IMR-90 (cell line): ENCODE measurements around the gene SMIM44. TPM values are rescaled to one million over a fixed set of nuclear protein-coding genes. Genes with fewer than 3 reads are reported as not detected.

Experiments used
- ATAC-seq: fragments of 200-7000 bp; cut with Tn5 transposase; 2 replicates; pipeline ENCODE4 v1.9.1; 2020; ENCODE audit warnings: low read depth, mild to moderate bottlenecking, moderate library complexity
- Bru-seq: library from RNA; stranded (reverse); fragments of 400-500 nt; gene quantifications from one replicate; lab custom pipeline; 2021; lab: Mats Ljungman, UMichigan
- BruChase-seq, 2 experiments: library from RNA; stranded (reverse); fragments of 400-500 nt; gene quantifications; one replicate each; lab custom pipeline; 2021; lab: Mats Ljungman, UMichigan
- BruUV-seq: library from RNA; stranded (reverse); fragments of 400-500 nt; replicated peaks from 2 replicates; lab custom pipeline; 2021; lab: Mats Ljungman, UMichigan
- CTCF ChIA-PET: fragments of 300-600 bp; formaldehyde crosslinking; extraction: SDS; loops from one replicate; lab custom pipeline; 2021; ENCODE audit warnings: antibody characterized with exemption; lab: Yijun Ruan, JAX
- POLR2A ChIA-PET: fragments of 300-600 bp; sonication (Branson Sonifier 250); formaldehyde crosslinking; loops from one replicate; lab custom pipeline; 2022; ENCODE audit warnings: antibody characterized with exemption; ENCODE audit not compliant: unreplicated experiment; lab: Charles Lee
- DNase-seq: peaks from one replicate; pipeline ENCODE4 v3.0.0; 2013
- H2AFZ ChIP-seq: replicated peaks from 2 replicates; pipeline ENCODE3; 2013; ENCODE audit warnings: low read length, mild to moderate bottlenecking; ENCODE audit not compliant: poor library complexity
- H2AK5ac ChIP-seq: 2 replicates; pipeline ENCODE4 v1.6.1; 2013; ENCODE audit warnings: low read depth, low read length, inconsistent platforms
- H2AK9ac ChIP-seq: replicated peaks from 2 replicates; pipeline ENCODE3; 2013; ENCODE audit warnings: mild to moderate bottlenecking, low read depth, low read length, moderate library complexity; ENCODE audit not compliant: poor library complexity
- H2BK120ac ChIP-seq: 2 replicates; pipeline ENCODE4 v1.6.1; 2013; ENCODE audit warnings: low read depth, low read length, inconsistent platforms
- H2BK15ac ChIP-seq: 3 replicates; pipeline ENCODE4 v1.6.1; 2013; ENCODE audit warnings: low read depth, low read length, inconsistent platforms
- H2BK20ac ChIP-seq: 2 replicates; pipeline ENCODE4 v1.6.1; 2013; ENCODE audit warnings: low read depth, mild to moderate bottlenecking, inconsistent platforms, low read length, moderate library complexity
- H2BK5ac ChIP-seq: 2 replicates; pipeline ENCODE4 v1.6.1; 2013; ENCODE audit warnings: mild to moderate bottlenecking, low read depth, low read length, inconsistent platforms; ENCODE audit not compliant: poor library complexity, severe bottlenecking
- H3K14ac ChIP-seq: replicated peaks from 2 replicates; pipeline ENCODE4 v1.6.1; 2013; ENCODE audit warnings: low read depth, low read length, inconsistent platforms
- H3K18ac ChIP-seq: 2 replicates; pipeline ENCODE4 v1.6.1; 2013; ENCODE audit warnings: low read depth, low read length, control low read depth
- H3K23ac ChIP-seq: 2 replicates; pipeline ENCODE4 v1.6.1; 2013; ENCODE audit warnings: low read depth, low read length, inconsistent platforms
- H3K27ac ChIP-seq: 2 replicates; pipeline ENCODE4 v1.5.1; 2013; ENCODE audit warnings: mild to moderate bottlenecking, control low read depth, low read length; ENCODE audit not compliant: insufficient read depth
- H3K27me3 ChIP-seq: 2 replicates; pipeline ENCODE4 v1.6.1; 2013; ENCODE audit warnings: low read length; ENCODE audit not compliant: control insufficient read depth, insufficient read depth
- H3K36me3 ChIP-seq: 2 replicates; pipeline ENCODE4 v1.6.1; 2013; ENCODE audit warnings: low read length, mixed read lengths; ENCODE audit not compliant: control insufficient read depth, insufficient read depth
- H3K4ac ChIP-seq: 2 replicates; pipeline ENCODE4 v1.6.1; 2013; ENCODE audit warnings: low read depth, low read length, inconsistent platforms
- H3K4me1 ChIP-seq: 2 replicates; pipeline ENCODE4 v1.6.1; 2013; ENCODE audit warnings: low read length, mixed read lengths; ENCODE audit not compliant: control insufficient read depth, insufficient read depth
- H3K4me2 ChIP-seq: 2 replicates; pipeline ENCODE4 v1.6.1; 2013; ENCODE audit warnings: low read depth, mild to moderate bottlenecking, control low read depth, low read length, moderate library complexity
- H3K4me3 ChIP-seq: 2 replicates; pipeline ENCODE4 v1.5.1; 2013; ENCODE audit warnings: low read depth, mild to moderate bottlenecking, control low read depth, low read length, moderate library complexity; ENCODE audit not compliant: insufficient read depth
- H3K56ac ChIP-seq: 2 replicates; pipeline ENCODE4 v1.6.1; 2013; ENCODE audit warnings: low read length, inconsistent platforms; ENCODE audit not compliant: insufficient read depth; ENCODE audit errors: extremely low read depth
- H3K79me1 ChIP-seq, 2 experiments: 2 replicates each; pipeline ENCODE4 v1.6.1; 2013; ENCODE audit warnings: low read length in 2 of 2, inconsistent platforms in 1 of 2, low read depth in 1 of 2
- H3K9ac ChIP-seq: 2 replicates; pipeline ENCODE4 v1.6.1; 2013; ENCODE audit warnings: low read depth, low read length, control low read depth
- H3K9me1 ChIP-seq: 2 replicates; pipeline ENCODE4 v1.6.1; 2013; ENCODE audit warnings: low read length, inconsistent platforms; ENCODE audit not compliant: insufficient read depth
- H3K9me3 ChIP-seq: 2 replicates; pipeline ENCODE4 v1.6.1; 2013; ENCODE audit warnings: low read length; ENCODE audit not compliant: control insufficient read depth, insufficient read depth
- H4K20me1 ChIP-seq: 2 replicates; pipeline ENCODE4 v1.6.1; 2013; ENCODE audit warnings: low read length, inconsistent platforms; ENCODE audit not compliant: insufficient read depth
- H4K5ac ChIP-seq: 2 replicates; pipeline ENCODE4 v1.6.1; 2013; ENCODE audit warnings: mild to moderate bottlenecking, low read depth, low read length, control low read depth
- H4K8ac ChIP-seq, 2 experiments: 2 replicates each; pipeline ENCODE4 v1.6.1; 2013; ENCODE audit warnings: low read depth in 2 of 2, low read length in 2 of 2, control low read depth in 1 of 2, inconsistent platforms in 1 of 2
- H4K91ac ChIP-seq: 2 replicates; pipeline ENCODE4 v1.6.1; 2013; ENCODE audit warnings: low read depth, low read length, inconsistent platforms; ENCODE audit not compliant: insufficient read depth
- CEBPB ChIP-seq: IDR thresholded peaks from 2 replicates; pipeline ENCODE4 v1.6.1; 2012; ENCODE audit warnings: low read depth, low read length, improper control_type of control experiment
- CHD1 ChIP-seq: IDR thresholded peaks from 2 replicates; pipeline ENCODE4 v1.6.1; 2012; ENCODE audit warnings: low read depth, low read length, improper control_type of control experiment
- CTCF ChIP-seq: conservative IDR thresholded peaks from 2 replicates; pipeline ENCODE4 v1.5.1; 2012; ENCODE audit warnings: mild to moderate bottlenecking, low read depth, low read length, improper control_type of control experiment
- FOS ChIP-seq: fragments of 150-350 bp; IDR thresholded peaks from 2 replicates; pipeline ENCODE4 v1.6.1; 2016; ENCODE audit warnings: low read depth, low read length
- MAFK ChIP-seq: IDR thresholded peaks from 2 replicates; pipeline ENCODE4 v1.6.1; 2012; ENCODE audit warnings: low read depth, low read length, improper control_type of control experiment
- MAZ ChIP-seq: IDR thresholded peaks from 2 replicates; pipeline ENCODE4 v1.6.1; 2012; ENCODE audit warnings: low read depth, mild to moderate bottlenecking, low read length, improper control_type of control experiment, moderate library complexity, borderline replicate concordance
- MXI1 ChIP-seq: IDR thresholded peaks from 2 replicates; pipeline ENCODE4 v1.6.1; 2012; ENCODE audit warnings: low read depth, mild to moderate bottlenecking, low read length, moderate library complexity, borderline replicate concordance
- RFX5 ChIP-seq: IDR thresholded peaks from 2 replicates; pipeline ENCODE4 v1.8.0; 2012; ENCODE audit warnings: low read depth, mild to moderate bottlenecking, low read length, moderate library complexity
- WGBS, 2 experiments: methylation state at CpG; one replicate each; pipeline versions ENCODE4 v1.1.5 to v1.1.7; 2013; ENCODE audit warnings: missing lambda C conversion rate in 2 of 2; ENCODE audit not compliant: insufficient read length in 1 of 2; ENCODE audit errors: extremely low coverage in 2 of 2; 5-methylcytosine and 5-hydroxymethylcytosine counted together
- dilution Hi-C: fragments of 300-500 bp; cut with HindIII; formaldehyde crosslinking; loops from one replicate; pipeline ENCODE4 v1.14.3; 2018; ENCODE audit warnings: low sequenced_read_pairs; ENCODE audit not compliant: unreplicated experiment
- in situ Hi-C: fragments of 300-500 bp; cut with MboI; formaldehyde crosslinking; loops from 3 replicates; pipeline ENCODE4 v1.14.3; 2019; ENCODE audit warnings: low sequenced_read_pairs, inconsistent platforms, mixed read lengths
- intact Hi-C: fragments of 100-400 bp; cut with micrococcal nuclease; formaldehyde crosslinking; loops from 2 replicates; pipeline ENCODE4 v1.10.0; 2022
- long read RNA-seq: library from polyadenylated mRNA; unstranded; transcript quantifications from one replicate; pipeline ENCODE4 v2.0.0, GENCODE V29; 2021; ENCODE audit not compliant: unreplicated experiment
- polyA plus RNA-seq, 3 experiments: library from polyadenylated mRNA; depleted of rRNA; stranded (reverse); fragments of >200 nt; gene quantifications; 2 replicates each; pipeline ENCODE4 v1.2.3, GENCODE V29; 2012; ENCODE audit warnings: low replicate concordance in 1 of 3
- total RNA-seq: library from RNA; depleted of rRNA; stranded (reverse); fragments of >200 nt; gene quantifications from 2 replicates; pipeline ENCODE4 v1.2.3, GENCODE V29; 2012; rRNA removed

The SMIM44 gene
- not detected in 2 replicates for total RNA-seq
- polyA plus RNA-seq (2012; rRNA removed): not detected in 2 replicates
- polyA plus RNA-seq (2012; cell fraction: cytosol; rRNA removed): not detected in 2 replicates
- polyA plus RNA-seq (2012; cell fraction: nucleus; rRNA removed; ENCODE audit: low replicate concordance): not detected in 2 replicates
- not detected for Bru-seq, nascent RNA
- BruChase-seq, experiment 1, labeled RNA remaining after a 6-hour chase: not detected
- not detected for BruChase-seq, experiment 2, labeled RNA remaining after a 2-hour chase
- long read RNA-seq: 0 reads

DNA sequence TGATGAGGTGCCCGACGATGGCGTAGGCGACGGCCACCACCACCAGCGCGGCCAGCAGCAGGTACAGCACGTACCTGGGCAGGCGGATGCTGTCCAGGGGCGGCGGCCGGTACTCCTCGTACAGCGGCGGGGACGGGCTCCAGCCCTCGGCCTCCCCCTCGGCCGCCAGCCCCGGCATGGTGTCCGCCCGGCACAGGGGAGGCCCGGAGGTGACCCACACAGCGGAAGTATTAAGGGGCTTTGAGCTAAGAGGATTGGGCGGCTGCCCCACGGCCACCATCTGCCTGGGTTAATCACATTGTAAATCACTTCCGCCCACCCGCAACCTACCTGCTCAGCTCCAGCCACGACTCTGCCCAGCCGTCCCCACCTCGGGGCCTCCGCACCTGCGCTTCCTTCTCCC, at the start of gene SMIM44:
SMIM44 (minus strand) TSS at position 216 of the 403 bp plus-strand sequence; CDS start at position 178, 38 bp downstream.
- H2AK5ac ChIP-seq: no peak within 1 kb of the TSS
- H2BK5ac ChIP-seq: no peak within 1 kb of the TSS
- H2BK20ac ChIP-seq: no peak within 1 kb of the TSS
- no peaks in the 10 kb centered on the region for H4K20me1 ChIP-seq
- in situ Hi-C loops: loop anchor here (25.0 kb wide), 1 partner anchor 521 kb away; no protein-coding TSS in a partner anchor
- no peak within 1 kb of the TSS for H4K91ac ChIP-seq
- no peak within 1 kb of the TSS for H2BK120ac ChIP-seq
- no peak within 1 kb of the TSS for H2BK15ac ChIP-seq
- H2AFZ ChIP-seq: peak within 1 kb of the TSS; percentile 21
- H3K36me3 ChIP-seq: no peaks in the 10 kb centered on the region
- no peak within 1 kb of the TSS for H3K56ac ChIP-seq
- H3K4me1 ChIP-seq: no peaks in the 10 kb centered on the region
- no peak within 1 kb of the TSS for H3K18ac ChIP-seq
- no peak within 1 kb of the TSS for H3K9ac ChIP-seq
- DNase-seq (no peak), ATAC-seq (no peak)
- H3K4me2 ChIP-seq: no peak within 1 kb of the TSS
- intact Hi-C loops: no loop called here
- no peak within 1 kb of the TSS for H4K8ac ChIP-seq
- no peak within 1 kb of the TSS for H3K4me3 ChIP-seq
- no peak within 1 kb of the TSS for H3K14ac ChIP-seq
- H3K79me1 ChIP-seq: no peaks in the 10 kb centered on the region
- no peak within 1 kb of the TSS for H3K23ac ChIP-seq
- BruUV-seq: no TSS peak
- H3K9me3 ChIP-seq: no peaks in the 10 kb centered on the region
- no peak within 1 kb of the TSS for H2AK9ac ChIP-seq
- no peak within 1 kb of the TSS for H4K5ac ChIP-seq
- peaks cover 28% of the 10 kb centered on the region for H3K27me3 ChIP-seq
- dilution Hi-C loops: no loop called here
- TF ChIP-seq MAFK (no peak), CHD1 (no peak), MAZ (no peak), RFX5 (no peak), MXI1 (no peak), FOS (no peak), CTCF (no peak), CEBPB (no peak)
- WGBS, 2 experiments: 73% methylated on average over 9 of the region's 33 CpGs; no CpG with 5 or more reads in 1 of the 2 experiments
- H3K4ac ChIP-seq: no peak within 1 kb of the TSS
- CTCF ChIA-PET: no interaction called here
- POLR2A ChIA-PET: interaction anchor here (0.6 kb wide), 1 partner anchor 183 kb away, joined by 6 read pairs; no protein-coding TSS in a partner anchor
- no peaks in the 10 kb centered on the region for H3K9me1 ChIP-seq
- H3K27ac ChIP-seq: no peak within 1 kb of the TSS
